ENCODE data around the gene EEIG1.

Gene EEIG1

DNA sequence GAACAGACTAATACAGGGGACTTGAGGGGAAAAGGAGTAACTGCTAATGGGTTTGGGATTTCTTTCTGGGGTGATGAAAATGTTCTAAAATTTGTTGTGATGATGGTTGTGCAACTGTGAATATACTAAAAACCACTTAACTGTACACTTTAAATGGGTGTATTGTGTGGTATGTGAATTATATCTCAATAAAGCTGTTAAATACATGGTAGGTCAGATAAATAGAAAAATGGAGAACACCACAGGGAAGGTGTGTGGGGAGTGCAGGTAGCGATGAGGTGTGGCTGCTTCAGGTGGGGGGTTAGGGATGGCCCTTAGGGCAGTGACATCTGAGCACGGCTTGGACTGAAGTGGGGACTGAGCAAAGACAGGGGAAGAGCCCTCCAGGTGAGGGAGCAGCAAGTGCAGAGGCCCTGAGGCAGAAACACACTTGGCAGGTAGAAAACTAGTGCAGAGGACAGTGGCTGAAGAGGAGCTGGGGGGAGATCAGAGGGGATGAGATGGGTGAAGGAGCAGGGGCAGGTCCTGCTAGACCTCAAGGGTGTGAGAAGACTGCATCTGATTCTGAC, 20.9 kb downstream of the EEIG1 start:
- no peak for DNase-seq (ENCODE audit: low read depth)

DNA sequence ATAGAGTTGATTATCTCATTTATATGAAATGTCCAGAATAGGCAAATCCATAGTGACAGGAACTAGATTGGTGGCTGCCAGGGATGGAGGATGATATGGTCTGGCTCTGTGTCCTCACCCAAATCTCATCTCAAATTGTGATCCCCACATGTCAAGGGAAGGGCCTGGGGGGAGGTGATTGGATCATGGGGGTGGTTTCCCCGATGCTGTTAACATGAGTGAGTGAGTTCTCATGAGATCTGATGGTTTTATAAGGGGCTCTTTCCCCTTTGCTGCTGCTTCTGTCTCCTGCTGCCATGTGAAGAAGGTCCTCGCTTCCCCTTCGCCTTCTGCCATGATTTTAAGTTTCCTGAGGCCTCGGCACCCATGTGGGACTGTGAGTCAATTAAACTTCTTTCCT, 21.4 kb downstream of the EEIG1 start:
- DNase-seq (ENCODE audit: low read depth) = no peak

DNA sequence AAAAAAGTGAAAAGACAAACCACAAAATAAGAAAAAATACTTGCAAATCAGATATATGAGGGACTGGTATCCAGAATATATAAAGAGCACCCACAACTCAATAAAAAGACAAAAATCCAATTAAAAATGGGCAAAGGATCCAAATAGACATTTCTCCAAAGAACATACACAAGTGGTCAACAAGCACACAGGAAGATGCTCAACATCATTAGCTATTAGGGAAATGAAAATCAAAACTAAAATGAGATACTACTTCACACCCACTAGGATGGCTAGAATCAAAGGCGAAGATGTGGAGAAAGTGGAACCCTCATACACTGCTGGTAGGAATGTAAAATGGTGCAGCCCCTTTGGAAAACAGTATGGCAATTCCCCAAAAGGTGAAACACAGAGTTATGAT, 22.1 kb downstream of the EEIG1 start:
- no peak for DNase-seq (ENCODE audit: low read depth)

DNA sequence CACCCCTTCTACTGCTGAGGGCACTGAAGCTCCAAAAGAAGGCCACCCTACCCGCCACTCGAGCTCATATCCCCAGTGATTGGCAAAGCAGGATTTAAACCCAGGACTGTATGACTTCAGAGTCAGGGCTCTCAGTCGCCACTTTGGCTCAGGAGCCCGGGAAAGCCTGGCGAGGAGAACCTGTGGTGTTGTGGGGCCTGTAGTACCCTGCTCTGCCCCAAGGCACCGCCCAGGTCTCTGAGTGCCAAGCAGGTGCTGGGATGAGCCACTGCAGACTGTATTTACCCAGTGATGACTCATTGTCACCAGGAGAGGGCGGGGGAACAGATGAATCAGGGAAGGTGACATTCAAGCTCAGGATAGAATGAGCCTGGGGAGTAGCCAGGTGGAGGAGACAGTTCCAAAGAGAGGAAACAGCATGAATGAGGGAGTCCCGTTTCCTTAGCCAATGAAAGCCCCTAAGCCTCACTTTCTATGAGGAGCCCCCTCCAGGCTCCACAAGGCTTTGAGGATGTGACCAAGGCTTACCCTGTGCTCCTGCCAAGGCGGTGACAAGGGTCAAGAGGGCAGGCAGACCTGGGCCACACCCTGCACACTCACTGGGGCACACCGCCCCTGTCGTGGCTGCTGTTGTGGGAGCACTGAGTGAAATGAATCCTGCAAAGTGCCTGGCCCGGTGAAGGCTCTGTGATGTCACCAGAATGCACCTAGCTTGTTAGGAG, 25.3 kb downstream of the EEIG1 start:
- DNase-seq (ENCODE audit: low read depth) = no peak

DNA sequence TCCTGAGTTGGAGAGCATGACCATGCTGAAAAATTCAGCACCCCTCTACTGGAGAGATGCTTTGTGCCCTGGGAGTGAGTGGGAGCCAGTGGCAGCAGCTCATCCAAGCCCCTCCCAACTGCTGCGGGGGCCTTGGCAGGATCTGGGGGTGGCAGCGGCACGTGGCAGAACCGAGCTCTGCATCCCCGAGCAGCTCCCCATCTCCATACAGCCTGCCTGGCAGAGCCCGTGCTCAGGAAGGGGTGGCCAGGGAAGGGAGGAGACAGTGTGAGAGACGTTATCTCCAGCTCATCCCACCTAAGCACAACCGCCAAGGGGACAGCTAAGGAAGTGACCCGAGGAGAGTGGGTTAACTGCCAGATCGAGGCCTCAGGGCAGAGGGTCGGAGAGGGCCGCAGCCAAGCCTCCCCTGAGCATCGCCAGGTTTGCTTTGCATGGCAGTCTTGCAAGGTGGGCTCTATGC, 25.9 kb downstream of the EEIG1 start:
- DNase-seq (ENCODE audit: low read depth) = no peak

DNA sequence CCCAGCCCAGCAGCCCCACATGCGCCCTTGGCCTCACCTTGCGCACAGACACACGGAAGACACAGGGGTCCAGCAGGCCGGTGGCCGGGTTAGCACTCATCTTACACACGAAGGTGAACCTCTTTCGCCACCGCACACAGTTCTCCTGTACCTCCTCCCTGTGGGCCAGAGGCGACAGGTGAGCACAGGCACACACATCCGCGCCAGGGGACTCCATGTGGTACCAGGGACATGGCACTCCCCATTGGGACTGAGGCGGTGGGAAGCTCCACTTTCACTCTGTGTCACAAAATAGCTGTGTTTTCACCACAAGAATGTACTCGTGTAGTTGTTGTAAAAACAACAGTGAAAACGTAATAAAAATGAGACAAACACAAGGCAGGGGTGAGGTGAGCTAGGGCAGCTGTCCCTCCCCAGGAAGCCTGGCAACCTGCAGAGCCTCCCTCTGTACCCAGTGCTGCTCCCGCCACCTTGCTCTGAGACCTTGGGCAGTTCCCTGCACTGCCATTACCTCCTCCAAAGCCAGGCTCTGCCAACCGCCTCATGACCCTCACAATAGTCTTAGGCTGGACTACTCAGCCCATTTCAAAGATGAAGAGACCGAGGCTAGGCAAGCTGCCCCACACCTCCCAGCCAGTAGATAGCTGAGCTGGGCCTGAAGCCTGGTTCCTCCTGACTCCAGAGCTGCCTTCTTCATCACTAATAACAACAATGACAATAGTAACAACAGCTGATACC, 26.9 kb downstream of the EEIG1 start:
- no peak for DNase-seq (ENCODE audit: low read depth)

DNA sequence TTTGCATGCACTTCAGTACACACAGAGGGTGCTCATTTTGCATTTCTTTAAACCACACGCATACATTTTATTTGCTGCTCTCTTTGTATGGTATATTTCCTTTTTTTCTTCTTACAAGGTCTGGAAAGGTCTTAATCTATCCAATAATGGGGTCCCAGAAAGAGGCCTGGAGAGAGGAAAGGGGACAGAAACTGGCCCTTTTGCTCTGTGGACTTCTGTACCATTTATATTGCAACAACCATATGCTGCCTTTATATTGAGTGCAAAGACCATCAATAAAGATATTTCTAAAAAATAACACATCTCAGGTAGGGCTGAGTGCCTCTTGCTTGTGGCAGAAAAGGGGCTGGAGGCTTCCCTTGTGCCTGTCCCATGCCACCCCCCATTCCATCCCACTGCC, 27.6 kb downstream of the EEIG1 start:
- no peak for DNase-seq (ENCODE audit: low read depth)

DNA sequence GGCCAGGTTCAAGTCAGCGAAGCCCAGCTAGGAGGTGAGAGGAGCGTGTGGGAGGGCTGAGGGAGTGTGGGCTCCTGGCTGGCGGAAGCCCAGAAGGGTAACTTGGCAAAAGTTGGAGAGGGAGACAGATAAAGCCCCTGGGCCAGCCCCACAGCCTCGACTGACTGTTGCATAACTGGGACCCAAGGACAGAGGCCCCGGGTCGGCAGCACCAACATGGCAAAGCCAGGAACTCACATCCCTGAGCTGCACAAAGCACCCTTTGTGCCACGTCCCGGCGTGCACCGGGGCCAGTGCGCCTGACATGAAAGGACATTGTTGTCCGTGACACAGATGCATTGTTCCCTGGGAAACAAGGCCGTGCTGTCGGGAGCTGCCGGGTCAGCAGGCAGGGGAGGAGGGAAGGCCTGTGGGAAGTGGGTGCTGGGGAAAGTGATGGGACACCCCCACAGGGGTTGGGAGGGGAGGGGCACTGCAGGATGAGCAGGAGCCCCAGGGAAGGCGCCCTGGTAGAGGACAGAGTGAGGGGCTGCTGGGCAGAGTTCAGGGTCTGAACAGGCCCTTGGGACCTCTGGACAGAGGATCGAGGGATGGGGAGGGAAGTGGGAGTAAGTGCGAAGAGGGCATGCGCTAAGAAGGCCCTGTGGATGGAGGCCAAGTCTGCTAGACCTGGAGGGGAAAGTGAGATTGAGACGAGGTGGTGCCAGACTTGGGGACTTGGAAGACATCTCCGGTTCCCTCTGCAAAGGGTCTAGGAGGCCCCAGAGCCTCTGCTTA, 30.1 kb downstream of the EEIG1 start:
- DNase-seq (ENCODE audit: low read depth) = no peak

DNA sequence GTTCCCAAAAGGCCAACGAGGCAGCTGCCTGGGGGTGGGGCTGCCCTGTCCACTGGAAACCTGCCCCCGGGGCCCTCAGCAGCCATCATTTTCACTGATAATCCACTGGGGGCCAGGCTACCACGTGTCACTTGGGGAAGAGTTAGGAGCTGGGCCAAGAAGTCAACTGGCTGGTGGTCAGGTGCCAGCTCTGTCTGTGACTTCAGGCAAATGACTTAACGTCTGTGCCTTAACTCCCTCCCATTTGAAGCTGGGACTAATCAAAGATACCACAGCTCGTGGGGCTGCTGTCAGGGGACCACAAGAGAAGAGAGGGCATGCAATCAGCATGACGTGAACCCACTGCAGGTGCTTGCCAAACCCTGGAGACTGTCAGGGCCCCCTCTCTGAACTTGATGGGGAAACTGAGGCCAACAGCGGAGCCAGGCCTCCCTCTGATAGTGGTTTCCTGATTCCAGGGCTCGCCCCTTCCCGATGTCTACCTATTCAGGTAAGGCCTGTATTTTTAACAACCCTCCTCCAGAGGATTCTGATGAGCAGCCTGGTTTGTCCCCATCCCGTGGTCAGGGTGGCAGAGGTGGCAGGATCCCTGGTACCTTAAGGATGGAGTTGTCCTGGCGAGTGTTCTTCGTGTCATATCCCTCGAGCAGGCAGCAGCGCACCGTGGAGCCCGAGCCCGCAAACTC, 30.8 kb downstream of the EEIG1 start:
- DNase-seq (ENCODE audit: low read depth) = no peak

DNA sequence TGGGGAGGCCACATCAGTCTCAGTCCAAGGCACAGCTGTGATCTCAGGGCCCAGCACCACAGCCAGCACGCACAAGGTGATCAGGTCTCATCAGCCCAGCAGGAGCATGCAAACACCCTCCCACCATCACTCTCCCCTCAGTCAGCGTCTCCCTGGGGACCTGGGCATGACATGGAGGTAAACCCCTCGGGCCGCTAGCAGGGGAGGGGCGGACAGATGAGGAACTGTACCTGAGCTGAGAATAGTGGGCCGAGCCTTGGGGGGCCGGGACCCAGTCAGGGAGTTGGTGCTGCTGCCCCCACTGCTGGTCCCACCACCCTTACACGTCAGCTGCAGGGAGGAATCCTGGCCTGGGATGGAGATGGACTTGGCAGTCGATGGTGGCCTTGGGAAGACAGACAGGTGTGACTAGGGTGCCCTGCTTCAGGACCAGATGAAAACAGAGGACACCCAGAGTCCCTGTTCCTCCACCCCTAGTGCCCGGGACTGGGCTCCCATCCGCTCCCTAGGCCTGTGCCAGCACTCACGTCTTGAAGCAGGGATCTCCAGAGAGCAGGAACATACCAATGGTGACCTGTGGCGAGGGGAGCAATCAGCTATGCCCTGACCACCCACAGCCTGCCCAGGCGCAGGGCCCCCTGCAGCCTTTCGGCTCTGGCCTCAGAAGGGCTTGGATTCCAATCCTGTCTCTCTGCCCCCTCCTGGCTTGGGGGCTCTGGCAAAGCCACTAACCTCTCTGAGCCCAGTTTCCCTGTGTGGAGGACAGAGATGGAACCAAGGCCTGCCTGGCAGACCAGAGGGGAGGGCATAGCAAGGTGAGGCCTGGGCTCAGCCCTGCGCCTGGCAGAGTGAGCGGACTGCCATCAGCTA, 32.7 kb downstream of the EEIG1 start:
- DNase-seq (ENCODE audit: low read depth) = no peak

DNA sequence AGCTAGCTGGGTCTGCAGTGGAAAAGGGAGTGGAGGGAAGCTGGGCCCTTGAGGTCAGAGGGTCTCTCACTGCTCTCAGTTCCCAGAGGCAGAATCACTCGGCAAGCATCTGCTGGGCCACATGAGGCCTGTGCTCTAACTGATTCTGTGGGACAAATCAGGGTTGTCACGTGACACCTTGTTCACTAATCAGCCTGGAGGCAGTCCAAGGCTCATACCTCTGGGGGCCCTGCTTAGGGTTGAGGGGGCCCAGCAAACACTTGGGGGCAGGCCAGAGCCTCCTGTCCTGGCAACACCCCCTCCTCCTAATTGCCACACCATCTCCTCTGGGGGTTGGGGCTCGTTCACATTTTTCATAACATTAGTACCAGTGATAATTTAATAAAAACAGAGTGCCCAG, 34.1 kb downstream of the EEIG1 start:
- DNase-seq (ENCODE audit: low read depth) = no peak

DNA sequence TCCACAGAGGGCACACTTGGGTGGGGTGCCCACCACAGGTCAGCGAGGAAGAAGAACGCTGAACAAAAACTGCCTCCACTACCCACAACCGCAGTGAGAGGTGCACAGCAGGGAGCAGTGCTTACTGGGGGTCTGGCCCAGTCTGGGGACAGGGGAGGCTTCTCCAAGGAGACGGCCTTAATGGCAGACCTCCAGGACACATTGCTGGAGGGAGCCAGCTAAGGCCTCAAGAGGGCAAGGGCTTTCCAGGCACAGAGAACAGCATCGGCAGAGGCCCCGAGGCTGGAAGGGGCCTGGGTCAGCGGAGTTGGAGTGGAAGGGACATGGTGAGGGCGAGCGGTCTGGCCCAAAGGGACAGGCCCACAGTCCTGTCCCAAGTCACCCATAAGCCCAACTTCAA, 34.8 kb downstream of the EEIG1 start:
- no peak for DNase-seq (ENCODE audit: low read depth)

DNA sequence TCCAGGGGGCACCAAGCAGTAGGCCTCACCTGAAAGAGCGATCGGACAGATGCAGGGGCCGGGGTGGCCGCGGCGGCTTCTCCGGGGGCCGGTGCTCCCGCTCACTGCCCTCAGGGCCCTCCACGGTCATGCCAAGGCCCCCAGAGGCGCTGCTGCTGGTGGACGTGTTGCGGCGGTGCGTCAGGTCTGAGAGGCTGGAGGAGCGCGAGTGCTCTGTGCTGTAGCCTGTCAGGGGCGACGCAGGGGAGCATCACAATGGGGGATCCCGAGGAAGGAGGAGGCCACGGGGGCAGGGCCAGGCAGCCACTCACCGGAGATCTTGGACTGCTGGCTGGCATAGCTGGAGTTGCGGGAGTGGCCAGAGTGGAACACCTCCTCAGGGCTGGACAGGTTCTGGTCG, 35.5 kb downstream of the EEIG1 start:
- no peak for DNase-seq (ENCODE audit: low read depth)

DNA sequence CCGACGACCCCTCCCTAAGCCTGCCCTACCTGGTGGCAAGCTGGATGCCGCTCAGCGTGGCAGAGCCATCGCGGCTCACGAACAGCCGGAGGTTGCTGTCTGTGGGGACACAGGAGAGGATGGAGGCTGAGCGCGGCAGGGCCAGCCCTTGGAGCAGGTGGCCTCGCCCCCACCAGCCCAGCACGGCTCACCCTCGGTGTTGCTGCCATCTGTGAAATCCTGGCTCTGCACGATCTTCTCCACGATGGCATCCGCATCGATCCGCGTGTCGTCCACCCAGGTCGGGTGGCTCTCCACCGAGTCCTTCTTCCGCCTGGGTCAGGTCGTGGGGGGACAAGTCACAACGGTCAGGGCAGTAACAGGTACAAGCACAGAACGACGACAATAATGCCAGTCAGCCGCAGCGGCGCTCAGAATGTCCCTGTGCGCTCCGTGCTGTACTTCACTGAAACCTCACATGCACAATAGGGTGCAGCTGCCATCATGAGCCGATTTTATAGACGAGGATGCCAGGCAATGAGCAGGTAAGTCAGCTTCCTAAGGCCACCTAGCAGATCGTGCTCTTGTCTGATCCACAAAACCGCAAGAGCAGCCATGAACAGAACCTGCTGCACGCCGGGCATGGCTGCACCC, 36.1 kb downstream of the EEIG1 start:
- no peak for DNase-seq (ENCODE audit: low read depth)

DNA sequence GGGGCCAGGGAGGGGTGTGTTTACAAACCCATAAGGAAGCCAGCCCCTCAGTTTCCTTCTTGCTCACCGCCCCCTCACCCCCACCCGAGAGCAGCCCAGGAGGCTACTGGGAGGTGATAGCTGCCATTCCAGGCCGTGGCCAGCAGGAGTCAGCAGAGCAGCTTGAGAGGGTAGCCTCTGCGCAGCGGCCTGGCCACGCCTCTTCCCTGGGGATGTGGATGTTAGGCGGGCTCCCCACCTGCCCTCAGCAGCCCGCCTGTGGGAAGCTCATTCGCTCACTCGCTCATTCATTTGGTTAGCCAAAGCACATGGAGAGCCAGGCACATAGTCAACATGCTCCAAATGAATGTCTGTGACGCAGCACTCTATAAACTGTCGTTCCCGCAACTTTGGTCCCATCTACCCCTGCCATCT, 37.1 kb downstream of the EEIG1 start:
- DNase-seq (ENCODE audit: low read depth) = no peak

DNA sequence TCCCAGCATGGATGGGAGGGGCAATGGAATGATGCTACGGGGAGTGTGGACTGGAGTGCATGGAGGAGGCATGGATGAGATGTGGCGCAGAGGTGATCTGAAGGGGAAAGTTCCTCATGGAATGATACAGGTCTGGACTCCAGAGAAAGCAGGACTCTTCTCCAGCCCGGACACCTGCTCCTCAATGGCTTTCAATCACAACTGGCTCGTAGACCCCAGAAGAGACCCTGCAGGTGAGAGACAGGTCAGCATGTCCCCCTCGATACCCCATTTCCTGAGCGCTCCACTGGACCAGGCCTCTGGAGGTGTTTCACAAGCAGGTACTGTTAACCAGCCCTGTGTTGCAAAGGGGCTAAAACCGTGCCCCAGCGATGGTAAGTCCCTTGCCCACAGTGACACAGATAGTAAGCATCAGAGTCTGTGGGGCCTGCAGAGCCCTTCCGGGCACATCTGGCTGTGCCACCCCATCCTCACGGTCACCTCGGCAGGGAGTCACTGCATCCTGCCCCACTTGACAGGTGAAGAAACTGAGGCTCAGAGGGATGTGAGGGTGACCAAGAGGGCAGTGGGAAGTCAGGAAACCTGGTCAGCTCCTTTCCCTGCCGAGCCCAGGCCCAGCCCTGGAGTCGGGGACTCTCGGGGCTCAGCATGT, 37.7 kb downstream of the EEIG1 start:
- no peak for DNase-seq (ENCODE audit: low read depth)

DNA sequence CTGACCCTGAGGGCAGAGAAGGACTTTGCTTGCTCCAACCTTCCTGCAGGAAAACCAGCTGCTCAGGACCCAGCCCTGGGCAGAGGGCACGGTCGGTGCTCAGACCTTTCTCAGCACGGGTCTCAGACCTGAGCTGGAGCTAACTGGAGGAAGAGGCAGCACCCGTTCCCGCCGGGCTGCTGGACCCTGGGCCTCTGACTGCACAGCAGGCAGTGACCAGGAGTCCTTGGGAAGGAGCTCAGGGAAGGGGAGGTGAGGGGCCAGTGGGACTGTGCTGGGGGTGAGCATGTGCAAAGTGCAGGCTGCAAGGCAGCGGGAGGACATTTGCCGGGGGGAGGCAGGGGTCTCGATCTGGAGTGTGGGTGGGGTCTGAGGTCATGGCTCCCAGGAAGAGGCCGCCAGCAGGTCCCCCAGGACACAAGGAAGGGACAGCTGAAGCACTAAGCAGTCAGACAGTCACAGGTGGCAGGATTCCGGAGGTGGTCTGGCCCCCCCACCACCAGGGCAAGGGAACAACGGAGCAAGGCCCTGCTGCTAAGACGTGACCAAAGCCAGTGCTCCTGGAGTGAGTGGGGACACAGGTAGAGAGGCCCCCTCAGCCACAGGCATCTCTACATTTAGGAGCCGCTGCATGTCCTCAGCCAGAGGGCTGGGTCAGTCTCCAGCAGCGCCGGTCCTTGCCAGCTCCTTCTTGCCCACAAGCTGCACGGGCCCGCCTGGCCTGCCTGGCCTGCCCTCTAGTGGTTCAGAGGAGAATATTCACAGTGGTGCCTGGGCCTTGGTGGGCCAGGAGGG, 38.4 kb downstream of the EEIG1 start:
- DNase-seq (ENCODE audit: low read depth) = no peak

DNA sequence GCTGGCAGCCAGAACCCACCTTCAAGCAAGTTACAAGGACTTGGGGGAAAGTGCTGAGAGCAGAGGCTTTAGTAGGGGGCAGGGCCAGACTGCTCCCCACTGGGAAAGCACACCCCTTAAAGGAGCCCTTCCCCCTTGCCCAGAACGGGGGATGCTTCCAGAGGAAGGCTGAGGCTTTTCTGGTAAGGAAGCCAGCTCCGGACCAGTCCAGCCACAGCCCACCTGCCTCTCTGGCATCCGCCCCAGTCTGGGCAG, 38.9 kb downstream of the EEIG1 start:
- no peak for DNase-seq (ENCODE audit: low read depth)

Measured in GM04503 (cell line).